ENCODE results near the gene DOCK3. TPM values are rescaled to one million over a fixed set of nuclear protein-coding genes. Genes with fewer than 3 reads are reported as not detected.

Gene DOCK3
- total RNA-seq, 5 donors from 2014 or later (not counting 1 experiment from before 2014, with no cell fraction given), result 2.0 to 3.2 (median 2.6) TPM

DNA sequence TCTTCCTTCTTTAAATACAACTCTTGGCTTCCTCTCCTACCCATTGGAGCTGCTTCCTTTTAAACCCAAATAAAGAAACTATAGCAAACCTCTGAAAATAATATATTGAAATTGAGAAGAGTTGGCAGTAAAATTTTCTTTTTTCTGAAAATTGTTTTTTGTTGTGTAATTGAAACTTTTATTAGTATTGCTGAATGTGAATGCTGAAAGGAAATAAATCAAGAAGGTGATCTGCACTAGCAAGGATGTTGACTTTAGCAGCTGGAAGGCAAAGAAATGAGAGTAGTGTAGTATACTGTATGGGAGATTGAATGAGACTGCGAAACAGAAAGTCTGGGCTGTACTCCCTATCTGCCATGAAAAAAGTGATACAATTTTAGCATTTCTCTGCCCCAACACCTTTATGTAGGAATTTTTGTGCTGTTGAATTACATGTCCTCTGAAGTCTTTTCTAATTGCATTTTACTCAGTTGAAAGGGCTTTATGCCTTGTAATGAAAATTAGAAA lies 166.3 kb downstream of the DOCK3 start:
- ATAC-seq (replicated peaks in 1 of 4), result no peak
- Histone ChIP-seq H3K4me1 (ENCODE audit: control insufficient read depth in 1 of 2, extremely low read depth in 1 of 2, insufficient read depth in 2 of 2, low read length in 2 of 2) (no peaks in the 10 kb centered on the region), H3K9me3 (no peaks in the 10 kb centered on the region), H3K4me3 (ENCODE audit: control insufficient read depth in 1 of 2, extremely low read depth in 1 of 2, low read length in 1 of 2) (no peak overlapping the region), H3K27me3 (replicated peaks in 1 of 2; ENCODE audit: control insufficient read depth in 2 of 2, extremely low read depth in 1 of 2, insufficient read depth in 2 of 2, low read length in 1 of 2) (no peaks in the 10 kb centered on the region), H3K36me3 (ENCODE audit: control insufficient read depth in 2 of 2, extremely low read depth in 1 of 2, insufficient read depth in 1 of 2, low read length in 1 of 2) (no peaks in the 10 kb centered on the region), H3K27ac (ENCODE audit: low read length) (no peak overlapping the region)
- Mint-ChIP-seq H3K9me3 (no peaks in the 10 kb centered on the region), H3K4me3 (no peak overlapping the region), H3K27ac (no peak overlapping the region), H3K4me1 (no peaks in the 10 kb centered on the region), H3K36me3 (no peaks in the 10 kb centered on the region), H3K27me3 (peaks cover 4 to 13% of the 10 kb centered on the region in 2 donors)
- POLR2A ChIA-PET, result no interaction called here
- no peak for DNase-seq
- WGBS (ENCODE audit: insufficient coverage), result no CpG with 5 or more reads among the region's 1 CpG
- CTCF ChIA-PET, result interaction anchor here in 1 of 2 donors (0.9 kb wide), 1 partner anchor 8 kb away, joined by 4 read pairs; no protein-coding TSS in a partner anchor

DNA sequence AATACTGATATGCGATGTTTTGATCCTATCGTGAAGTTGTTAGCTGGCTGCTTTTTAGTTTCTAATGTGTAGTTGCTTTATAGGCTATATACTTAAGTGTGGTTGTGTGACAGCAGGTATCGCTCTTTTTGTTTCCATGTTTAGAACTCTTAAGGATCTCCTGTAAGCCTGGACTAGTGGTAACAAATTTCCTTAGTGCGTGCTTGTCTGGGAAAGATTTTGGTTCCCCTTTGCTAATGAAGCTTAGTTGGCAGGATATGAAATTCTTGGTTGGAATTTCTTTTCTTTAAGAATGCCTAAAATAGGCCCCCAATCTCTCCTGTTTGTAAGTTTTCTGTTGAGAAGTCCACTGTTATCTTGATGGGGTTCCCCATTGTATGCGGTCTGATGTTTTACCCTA lies 173.6 kb downstream of the DOCK3 start:
- Histone ChIP-seq H3K4me3 (ENCODE audit: control insufficient read depth in 1 of 2, extremely low read depth in 1 of 2, low read length in 1 of 2) (no peak overlapping the region), H3K27me3 (replicated peaks in 1 of 2; ENCODE audit: control insufficient read depth in 2 of 2, extremely low read depth in 1 of 2, insufficient read depth in 2 of 2, low read length in 1 of 2) (peaks cover 0 to 4% of the 10 kb centered on the region in 2 experiments), H3K9me3 (no peaks in the 10 kb centered on the region), H3K27ac (ENCODE audit: low read length) (no peak overlapping the region), H3K36me3 (ENCODE audit: control insufficient read depth in 2 of 2, extremely low read depth in 1 of 2, insufficient read depth in 1 of 2, low read length in 1 of 2) (no peaks in the 10 kb centered on the region), H3K4me1 (ENCODE audit: control insufficient read depth in 1 of 2, extremely low read depth in 1 of 2, insufficient read depth in 2 of 2, low read length in 2 of 2) (no peaks in the 10 kb centered on the region)
- H3K27me3 Mint-ChIP-seq, result peaks cover 6 to 8% of the 10 kb centered on the region in 2 donors
- no peaks in the 10 kb centered on the region for H3K36me3 Mint-ChIP-seq
- WGBS (ENCODE audit: insufficient coverage), result 94% methylated on average over 2 of the region's 5 CpGs
- no peak for ATAC-seq (replicated peaks in 1 of 4)
- H3K9me3 Mint-ChIP-seq, result peaks cover 9 to 11% (median 9%) of the 10 kb centered on the region in 3 donors
- POLR2A ChIA-PET, result no interaction called here
- H3K27ac Mint-ChIP-seq, result no peak overlapping the region
- H3K4me3 Mint-ChIP-seq, result no peak overlapping the region
- no peaks in the 10 kb centered on the region for H3K4me1 Mint-ChIP-seq
- DNase-seq, result no peak
- CTCF ChIA-PET, result no interaction called here

DNA sequence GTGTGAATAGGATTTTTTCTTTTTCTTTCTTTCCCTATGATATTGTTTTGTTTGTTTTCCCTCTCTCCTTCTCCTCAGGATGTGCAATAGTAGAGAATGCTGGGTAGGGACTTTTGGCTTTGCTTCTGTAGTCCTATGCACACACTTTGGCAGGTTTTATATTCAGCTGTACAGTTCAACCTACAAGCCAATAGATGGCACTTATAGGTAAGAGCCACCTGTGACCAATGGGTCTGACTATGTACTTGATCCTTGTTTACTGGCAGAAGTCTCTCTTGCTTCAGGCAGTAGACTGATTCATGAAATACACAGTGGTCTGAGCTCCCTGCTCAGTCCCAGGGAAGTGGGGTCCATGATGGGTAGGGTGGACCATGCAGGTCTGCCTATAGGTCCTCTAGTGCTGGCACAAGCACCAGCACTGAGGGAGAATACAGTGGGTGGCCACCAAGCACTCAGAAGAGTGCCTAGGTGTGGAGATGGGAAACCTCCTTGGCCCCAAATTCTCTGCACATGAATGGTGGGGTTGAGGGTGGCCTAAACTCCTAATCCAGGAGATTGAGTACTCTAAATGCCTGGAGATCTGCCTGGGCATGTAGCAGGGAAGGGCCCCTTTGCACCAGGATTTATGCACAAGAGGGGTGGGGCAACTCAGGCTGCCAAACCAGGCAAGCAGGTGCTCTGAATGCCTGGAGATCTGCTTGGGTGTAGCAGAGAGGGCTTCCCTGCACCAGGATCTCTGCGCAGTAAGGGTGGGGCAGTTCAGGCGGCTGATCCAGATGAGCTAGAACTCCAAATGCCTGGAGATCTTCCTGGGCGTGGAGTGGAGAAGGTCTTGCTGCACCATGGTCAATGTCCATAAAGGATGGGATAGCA lies 176.1 kb downstream of the DOCK3 start:
- Mint-ChIP-seq H3K4me3 (no peak overlapping the region), H3K27me3 (peaks cover 3 to 6% of the 10 kb centered on the region in 2 donors), H3K4me1 (no peaks in the 10 kb centered on the region), H3K27ac (no peak overlapping the region), H3K36me3 (no peaks in the 10 kb centered on the region), H3K9me3 (peaks cover 9 to 11% (median 9%) of the 10 kb centered on the region in 3 donors)
- Histone ChIP-seq H3K9me3 (no peaks in the 10 kb centered on the region), H3K27me3 (replicated peaks in 1 of 2; ENCODE audit: control insufficient read depth in 2 of 2, extremely low read depth in 1 of 2, insufficient read depth in 2 of 2, low read length in 1 of 2) (peaks cover 0 to 4% of the 10 kb centered on the region in 2 experiments), H3K36me3 (ENCODE audit: control insufficient read depth in 2 of 2, extremely low read depth in 1 of 2, insufficient read depth in 1 of 2, low read length in 1 of 2) (no peaks in the 10 kb centered on the region), H3K27ac (ENCODE audit: low read length) (no peak overlapping the region), H3K4me1 (ENCODE audit: control insufficient read depth in 1 of 2, extremely low read depth in 1 of 2, insufficient read depth in 2 of 2, low read length in 2 of 2) (no peaks in the 10 kb centered on the region), H3K4me3 (ENCODE audit: control insufficient read depth in 1 of 2, extremely low read depth in 1 of 2, low read length in 1 of 2) (no peak overlapping the region)
- WGBS (ENCODE audit: insufficient coverage), result 82% methylated on average over 3 of the region's 3 CpGs
- ChIA-PET POLR2A (no interaction called here), CTCF (no interaction called here)
- ATAC-seq (replicated peaks in 1 of 4) (no peak), DNase-seq (no peak)

DNA sequence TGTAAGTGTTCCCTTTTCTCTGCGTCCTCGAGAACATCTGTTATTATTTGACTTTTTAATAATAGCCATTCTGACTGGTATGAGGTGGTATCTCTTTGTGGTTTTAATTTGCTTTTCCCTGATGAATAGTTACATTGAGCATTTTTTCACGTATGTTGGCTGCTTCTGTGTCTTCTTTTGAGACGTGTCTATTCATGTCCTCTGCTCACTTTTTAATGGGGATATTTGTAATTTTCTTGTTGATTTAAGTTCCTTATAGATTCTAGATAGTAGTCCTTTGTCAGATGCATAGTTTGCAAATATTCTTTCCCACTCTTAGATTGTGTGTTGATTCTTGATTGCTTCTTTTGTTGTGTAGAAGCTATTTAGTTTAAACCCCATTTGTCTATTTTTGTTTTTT lies 179.2 kb downstream of the DOCK3 start:
- Mint-ChIP-seq H3K4me3 (no peak overlapping the region), H3K27ac (no peak overlapping the region), H3K4me1 (no peaks in the 10 kb centered on the region), H3K36me3 (no peaks in the 10 kb centered on the region), H3K9me3 (peaks cover 0 to 7% (median 2%) of the 10 kb centered on the region in 3 donors), H3K27me3 (peaks cover 0 to 6% of the 10 kb centered on the region in 2 donors)
- no peaks in the 10 kb centered on the region for H3K9me3 ChIP-seq
- ChIA-PET CTCF (interaction anchor here in 1 of 2 donors (0.6 kb wide), 1 partner anchor 583 kb away, joined by 6 read pairs; no protein-coding TSS in a partner anchor), POLR2A (no interaction called here)
- H3K4me3 ChIP-seq (ENCODE audit: control insufficient read depth in 1 of 2, extremely low read depth in 1 of 2, low read length in 1 of 2), result no peak overlapping the region
- peaks cover 0 to 4% of the 10 kb centered on the region in 2 experiments for H3K27me3 ChIP-seq (replicated peaks in 1 of 2; ENCODE audit: control insufficient read depth in 2 of 2, extremely low read depth in 1 of 2, insufficient read depth in 2 of 2, low read length in 1 of 2)
- no peaks in the 10 kb centered on the region for H3K4me1 ChIP-seq (ENCODE audit: control insufficient read depth in 1 of 2, extremely low read depth in 1 of 2, insufficient read depth in 2 of 2, low read length in 2 of 2)
- H3K36me3 ChIP-seq (ENCODE audit: control insufficient read depth in 2 of 2, extremely low read depth in 1 of 2, insufficient read depth in 1 of 2, low read length in 1 of 2), result no peaks in the 10 kb centered on the region
- no peak overlapping the region for H3K27ac ChIP-seq (ENCODE audit: low read length)
- DNase-seq (no peak), ATAC-seq (replicated peaks in 1 of 4) (no peak)
- WGBS (ENCODE audit: insufficient coverage), result 75% methylated on average over 2 of the region's 4 CpGs

DNA sequence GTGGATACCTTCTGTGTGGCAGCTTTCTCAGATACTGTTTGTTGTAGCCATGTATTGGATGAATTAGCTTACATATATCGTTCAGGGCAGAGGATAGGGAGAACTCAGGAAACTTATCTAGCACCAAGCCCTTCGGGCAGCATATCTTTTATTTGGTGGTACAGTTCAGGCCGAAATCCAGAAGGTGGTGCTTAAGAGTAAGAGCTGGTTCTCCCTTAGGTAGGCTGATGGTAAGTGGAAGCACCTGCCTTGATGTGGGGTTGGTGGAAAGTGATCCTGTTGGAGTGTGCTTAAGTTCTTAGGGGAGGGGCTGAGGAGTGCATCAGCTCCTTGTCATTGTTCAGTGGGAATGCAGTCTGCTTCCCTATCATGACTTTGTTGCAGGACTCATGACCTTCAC lies 187.5 kb downstream of the DOCK3 start:
- ChIA-PET POLR2A (no interaction called here), CTCF (no interaction called here)
- Mint-ChIP-seq H3K27me3 (peaks cover 10 to 11% of the 10 kb centered on the region in 2 donors), H3K4me1 (no peaks in the 10 kb centered on the region), H3K4me3 (no peak overlapping the region), H3K36me3 (no peaks in the 10 kb centered on the region), H3K9me3 (peaks cover 5 to 16% (median 6%) of the 10 kb centered on the region in 3 donors), H3K27ac (no peak overlapping the region)
- no peaks in the 10 kb centered on the region for H3K9me3 ChIP-seq
- H3K4me3 ChIP-seq (ENCODE audit: control insufficient read depth in 1 of 2, extremely low read depth in 1 of 2, low read length in 1 of 2), result no peak overlapping the region
- ATAC-seq (replicated peaks in 1 of 4) (no peak), DNase-seq (no peak)
- H3K36me3 ChIP-seq (ENCODE audit: control insufficient read depth in 2 of 2, extremely low read depth in 1 of 2, insufficient read depth in 1 of 2, low read length in 1 of 2), result no peaks in the 10 kb centered on the region
- 78% methylated on average over 3 of the region's 3 CpGs for WGBS (ENCODE audit: insufficient coverage)
- H3K27ac ChIP-seq (ENCODE audit: low read length), result no peak overlapping the region
- no peaks in the 10 kb centered on the region for H3K4me1 ChIP-seq (ENCODE audit: control insufficient read depth in 1 of 2, extremely low read depth in 1 of 2, insufficient read depth in 2 of 2, low read length in 2 of 2)
- H3K27me3 ChIP-seq (replicated peaks in 1 of 2; ENCODE audit: control insufficient read depth in 2 of 2, extremely low read depth in 1 of 2, insufficient read depth in 2 of 2, low read length in 1 of 2), result peaks cover 0 to 6% of the 10 kb centered on the region in 2 experiments

DNA sequence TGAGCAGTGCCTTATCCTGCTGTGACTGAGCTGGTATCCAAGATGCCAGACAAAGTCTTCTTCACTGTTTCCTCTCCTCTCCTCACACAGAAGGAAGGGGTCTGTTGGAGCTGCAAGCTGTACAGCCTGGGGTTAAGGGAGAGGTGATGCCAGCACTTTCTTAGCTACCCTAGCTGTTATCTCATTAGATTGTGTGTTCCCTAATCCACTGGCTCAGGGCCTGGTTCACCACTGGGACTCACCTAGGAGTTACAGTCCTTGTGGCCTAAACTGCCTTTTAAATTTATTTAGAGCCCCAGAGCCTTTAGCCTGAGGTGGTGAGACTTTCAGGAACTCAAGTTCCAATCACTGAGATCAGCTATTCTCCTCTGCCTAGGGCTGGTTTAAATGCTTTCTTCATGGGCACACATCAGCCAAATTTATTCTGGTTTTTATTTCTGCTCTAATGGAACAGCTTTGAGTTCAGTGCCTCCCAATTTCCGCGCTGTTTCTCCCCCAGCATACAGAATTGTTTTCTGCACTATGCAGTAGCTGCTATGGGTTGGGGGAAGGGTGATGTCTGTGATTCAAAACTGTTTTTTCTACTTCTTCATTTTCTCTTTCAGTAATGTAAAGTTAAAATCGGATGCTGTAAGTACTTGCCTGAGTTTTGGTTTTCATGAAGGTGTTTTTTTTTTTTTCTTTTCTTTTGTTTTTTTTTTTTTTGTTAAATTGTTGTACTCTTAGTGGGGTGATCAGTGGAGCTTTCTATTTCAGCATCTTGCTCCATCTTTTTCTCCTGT lies 198.8 kb downstream of the DOCK3 start:
- ChIA-PET POLR2A (interaction anchor here in 1 of 2 donors (0.6 kb wide), 1 partner anchor 506 kb away, joined by 3 read pairs; no protein-coding TSS in a partner anchor), CTCF (no interaction called here)
- WGBS (ENCODE audit: insufficient coverage), result no CpG with 5 or more reads among the region's 3 CpGs
- no peak overlapping the region for H3K27ac Mint-ChIP-seq
- no peaks in the 10 kb centered on the region for H3K4me1 ChIP-seq (ENCODE audit: control insufficient read depth in 1 of 2, extremely low read depth in 1 of 2, insufficient read depth in 2 of 2, low read length in 2 of 2)
- H3K27me3 ChIP-seq (replicated peaks in 1 of 2; ENCODE audit: control insufficient read depth in 2 of 2, extremely low read depth in 1 of 2, insufficient read depth in 2 of 2, low read length in 1 of 2), result peaks cover 0 to 14% of the 10 kb centered on the region in 2 experiments
- no peak overlapping the region for H3K4me3 ChIP-seq (ENCODE audit: control insufficient read depth in 1 of 2, extremely low read depth in 1 of 2, low read length in 1 of 2)
- DNase-seq, result no peak
- no peak for ATAC-seq (replicated peaks in 1 of 4)
- H3K36me3 Mint-ChIP-seq, result no peaks in the 10 kb centered on the region
- H3K4me3 Mint-ChIP-seq, result no peak overlapping the region
- H3K36me3 ChIP-seq (ENCODE audit: control insufficient read depth in 2 of 2, extremely low read depth in 1 of 2, insufficient read depth in 1 of 2, low read length in 1 of 2), result no peaks in the 10 kb centered on the region
- no peak overlapping the region for H3K27ac ChIP-seq (ENCODE audit: low read length)
- no peaks in the 10 kb centered on the region for H3K4me1 Mint-ChIP-seq
- H3K9me3 ChIP-seq, result no peaks in the 10 kb centered on the region
- peaks cover 25 to 38% of the 10 kb centered on the region in 2 donors for H3K27me3 Mint-ChIP-seq
- peaks cover 0 to 11% (median 3%) of the 10 kb centered on the region in 3 donors for H3K9me3 Mint-ChIP-seq
